ENCODE data around the gene WDCP. TPM values are rescaled to one million over a fixed set of nuclear protein-coding genes. Genes with fewer than 3 reads are reported as not detected.

Gene WDCP
- total RNA-seq, 1 experiment from 2014 or later, result 19.9 TPM

DNA sequence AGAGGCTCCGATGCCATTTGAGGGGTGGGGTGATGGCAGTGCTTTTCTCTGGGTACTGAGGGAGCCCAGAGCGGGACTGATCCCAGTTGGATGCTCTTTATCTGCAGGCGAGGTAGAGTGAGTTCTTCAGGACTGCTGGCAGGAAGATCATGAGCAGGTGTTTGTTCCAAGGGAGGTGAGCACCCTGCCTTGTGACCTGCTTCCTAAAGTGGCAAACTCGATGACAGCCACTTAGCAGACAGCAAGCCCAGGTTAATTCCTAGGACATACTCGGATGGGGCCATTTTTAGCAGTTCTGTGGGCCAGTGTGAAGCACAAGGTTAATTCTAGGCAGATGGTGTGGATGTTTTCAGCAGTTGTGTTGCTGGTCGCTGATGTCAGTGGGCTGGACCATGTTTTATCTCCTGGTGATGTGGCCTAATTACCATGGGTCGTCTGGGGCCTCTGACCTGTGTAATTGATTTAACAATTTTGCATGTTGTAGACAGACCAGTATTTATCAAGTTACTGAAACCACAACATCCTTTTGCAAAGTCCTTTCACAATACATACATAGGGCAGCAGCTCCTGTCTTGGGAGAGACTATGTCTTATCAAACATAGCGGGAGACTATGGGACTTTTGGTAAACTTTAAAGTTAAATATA is 7.3 kb upstream of the WDCP start:
- no peaks in the 10 kb centered on the region for H4K20me1 ChIP-seq (ENCODE audit: insufficient read depth)
- H3K4me2 ChIP-seq (ENCODE audit: low read length), result no peak overlapping the region
- ChIA-PET RAD21 (ENCODE audit: low non-redundant PET in 1 of 2, low total read pairs in 2 of 2, uncharacterized antibody in 2 of 2, unreplicated experiment in 2 of 2) (no interaction called here), POLR2A (no interaction called here), CTCF (no interaction called here)
- H3K4me3 ChIP-seq (replicated peaks in 1 of 2; ENCODE audit: low read depth in 1 of 2, low read length in 2 of 2), result no peak overlapping the region
- H3K4me1 ChIP-seq (ENCODE audit: control insufficient read depth in 1 of 2, insufficient read depth in 2 of 2, low read length in 2 of 2), result peaks cover 0 to 4% of the 10 kb centered on the region in 2 experiments; a peak in 2 of 4 replicates
- TF ChIP-seq EZH2phosphoT487 (IDR thresholded peaks at IDR 0.05; ENCODE audit: borderline replicate concordance) (no peak), ATF3 (IDR thresholded peaks at IDR 0.05) (no peak), ELF1 (IDR thresholded peaks at IDR 0.05; ENCODE audit: borderline replicate concordance, low read depth) (no peak), EGR1 (IDR thresholded peaks at IDR 0.05; ENCODE audit: low read depth) (no peak), FOSL1 (IDR thresholded peaks at IDR 0.05; ENCODE audit: low read depth) (no peak), POLR2A (IDR thresholded peaks at IDR 0.05; ENCODE audit: borderline replicate concordance, extremely low read depth, insufficient read depth, insufficient read length) (no peak), JUND (IDR thresholded peaks at IDR 0.05) (no peak), SIN3A (IDR thresholded peaks at IDR 0.05; ENCODE audit: low read depth) (no peak), POLR2AphosphoS5 (IDR thresholded peaks at IDR 0.05; ENCODE audit: low read depth, low read length) (no peak), ZFX (IDR thresholded peaks at IDR 0.05) (no peak), SRF (IDR thresholded peaks at IDR 0.05; ENCODE audit: low read depth) (no peak), CBX3 (IDR thresholded peaks at IDR 0.05; ENCODE audit: low read depth) (no peak), SP1 (IDR thresholded peaks at IDR 0.05; ENCODE audit: low read depth) (no peak)
- TF ChIP-seq, protein P1, sequence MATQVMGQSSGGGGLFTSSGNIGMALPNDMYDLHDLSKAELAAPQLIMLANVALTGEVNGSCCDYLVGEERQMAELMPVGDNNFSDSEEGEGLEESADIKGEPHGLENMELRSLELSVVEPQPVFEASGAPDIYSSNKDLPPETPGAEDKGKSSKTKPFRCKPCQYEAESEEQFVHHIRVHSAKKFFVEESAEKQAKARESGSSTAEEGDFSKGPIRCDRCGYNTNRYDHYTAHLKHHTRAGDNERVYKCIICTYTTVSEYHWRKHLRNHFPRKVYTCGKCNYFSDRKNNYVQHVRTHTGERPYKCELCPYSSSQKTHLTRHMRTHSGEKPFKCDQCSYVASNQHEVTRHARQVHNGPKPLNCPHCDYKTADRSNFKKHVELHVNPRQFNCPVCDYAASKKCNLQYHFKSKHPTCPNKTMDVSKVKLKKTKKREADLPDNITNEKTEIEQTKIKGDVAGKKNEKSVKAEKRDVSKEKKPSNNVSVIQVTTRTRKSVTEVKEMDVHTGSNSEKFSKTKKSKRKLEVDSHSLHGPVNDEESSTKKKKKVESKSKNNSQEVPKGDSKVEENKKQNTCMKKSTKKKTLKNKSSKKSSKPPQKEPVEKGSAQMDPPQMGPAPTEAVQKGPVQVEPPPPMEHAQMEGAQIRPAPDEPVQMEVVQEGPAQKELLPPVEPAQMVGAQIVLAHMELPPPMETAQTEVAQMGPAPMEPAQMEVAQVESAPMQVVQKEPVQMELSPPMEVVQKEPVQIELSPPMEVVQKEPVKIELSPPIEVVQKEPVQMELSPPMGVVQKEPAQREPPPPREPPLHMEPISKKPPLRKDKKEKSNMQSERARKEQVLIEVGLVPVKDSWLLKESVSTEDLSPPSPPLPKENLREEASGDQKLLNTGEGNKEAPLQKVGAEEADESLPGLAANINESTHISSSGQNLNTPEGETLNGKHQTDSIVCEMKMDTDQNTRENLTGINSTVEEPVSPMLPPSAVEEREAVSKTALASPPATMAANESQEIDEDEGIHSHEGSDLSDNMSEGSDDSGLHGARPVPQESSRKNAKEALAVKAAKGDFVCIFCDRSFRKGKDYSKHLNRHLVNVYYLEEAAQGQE (IDR thresholded peaks at IDR 0.05; ENCODE audit: low read depth), result no peak
- TF ChIP-seq, protein P2, sequence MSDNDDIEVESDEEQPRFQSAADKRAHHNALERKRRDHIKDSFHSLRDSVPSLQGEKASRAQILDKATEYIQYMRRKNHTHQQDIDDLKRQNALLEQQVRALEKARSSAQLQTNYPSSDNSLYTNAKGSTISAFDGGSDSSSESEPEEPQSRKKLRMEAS (IDR thresholded peaks at IDR 0.05), result no peak
- H3K27me3 ChIP-seq (ENCODE audit: insufficient read depth, low read length), result no peaks in the 10 kb centered on the region
- intact Hi-C loops (cut with micrococcal nuclease), result no loop called here
- H3K27ac ChIP-seq (ENCODE audit: low read depth, low read length), result no peak overlapping the region
- H3K9ac ChIP-seq (ENCODE audit: low read length), result no peak overlapping the region
- H3K9me2 ChIP-seq (ENCODE audit: insufficient read depth), result no peaks in the 10 kb centered on the region
- ATAC-seq (no peak), DNase-seq (ENCODE audit: low read depth, low spot score) (no peak)
- BruUV-seq (replicated peaks), result no TSS peak
- H3K9me3 ChIP-seq (ENCODE audit: control insufficient read depth in 1 of 2, insufficient read depth in 1 of 2, low read depth in 1 of 2, low read length in 2 of 2), result no peaks in the 10 kb centered on the region
- no peak overlapping the region for H2AFZ ChIP-seq (ENCODE audit: low read depth, low read length, poor library complexity, severe bottlenecking)
- H3K36me3 ChIP-seq (ENCODE audit: control insufficient read depth in 1 of 2, insufficient read depth in 2 of 2, low read length in 2 of 2), result no peaks in the 10 kb centered on the region
- H3K79me2 ChIP-seq (ENCODE audit: insufficient read depth, low read length), result no peaks in the 10 kb centered on the region

All from HCT116 (cell line).